ENCODE measurements around the gene MMEL1. TPM values are rescaled to one million over a fixed set of nuclear protein-coding genes. Genes with fewer than 3 reads are reported as not detected.

Gene MMEL1
- polyA plus RNA-seq, 4 donors = 7.6 to 35.4 (median 22.7) TPM

- peaks cover 5 to 83% (median 15%) of the 10 kb centered on the region in 3 donors for H3K36me3 ChIP-seq (ENCODE audit: control insufficient read depth in 3 of 3, insufficient read depth in 2 of 3, low read depth in 1 of 3, low read length in 3 of 3)
- peak overlapping the region in 2 of 3 donors; percentile 90 to 92 for H3K4me3 ChIP-seq (ENCODE audit: low read depth in 1 of 3, low read length in 3 of 3)
- no peak for DNase-seq
- no peak for FAIRE-seq
- no peaks in the 10 kb centered on the region for H3K27me3 ChIP-seq (ENCODE audit: control insufficient read depth in 3 of 3, insufficient read depth in 3 of 3, low read length in 3 of 3)
- 94% methylated on average over 11 to 12 of the region's 12 CpGs for WGBS, 3 donors
- peak overlapping the region in 1 of 3 donors; percentile 99 for H3K27ac ChIP-seq (ENCODE audit: low read depth in 1 of 3, low read length in 2 of 3)
- H3K4me1 ChIP-seq (ENCODE audit: control insufficient read depth in 3 of 3, insufficient read depth in 2 of 3, low read depth in 1 of 3, low read length in 2 of 3) = peaks cover 0 to 80% (median 5%) of the 10 kb centered on the region in 3 donors
- no peaks in the 10 kb centered on the region for H3K9me3 ChIP-seq (ENCODE audit: control insufficient read depth in 2 of 2, insufficient read depth in 1 of 2, low read depth in 1 of 2, low read length in 1 of 2)
Measured at GRCh38 chr1:2558420-2558819, 74.4 kb downstream of the MMEL1 start.

- no peak for FAIRE-seq
- 51 to 74% (median 65%) methylated on average over 28 to 30 of the region's 30 CpGs for WGBS, 3 donors
- H3K4me1 ChIP-seq (ENCODE audit: control insufficient read depth in 3 of 3, insufficient read depth in 2 of 3, low read depth in 1 of 3, low read length in 2 of 3) = peaks cover 0 to 73% (median 5%) of the 10 kb centered on the region in 3 donors
Measured at GRCh38 chr1:2557482-2558400, 75.1 kb downstream of the MMEL1 start.

GRCh38 chr1:2556678-2557481 lies 75.9 kb downstream of the MMEL1 start:
- Histone ChIP-seq H3K27ac (ENCODE audit: low read depth in 1 of 3, low read length in 2 of 3) (peak overlapping the region; percentile 96 to 99 (median 98)), H3K4me1 (ENCODE audit: control insufficient read depth in 3 of 3, insufficient read depth in 2 of 3, low read depth in 1 of 3, low read length in 2 of 3) (peaks cover 0 to 64% (median 5%) of the 10 kb centered on the region in 3 donors), H3K27me3 (ENCODE audit: control insufficient read depth in 3 of 3, insufficient read depth in 3 of 3, low read length in 3 of 3) (no peaks in the 10 kb centered on the region), H3K36me3 (ENCODE audit: control insufficient read depth in 3 of 3, insufficient read depth in 2 of 3, low read depth in 1 of 3, low read length in 3 of 3) (peaks cover 0 to 72% (median 12%) of the 10 kb centered on the region in 3 donors), H3K9me3 (ENCODE audit: control insufficient read depth in 2 of 2, insufficient read depth in 1 of 2, low read depth in 1 of 2, low read length in 1 of 2) (no peaks in the 10 kb centered on the region), H3K4me3 (ENCODE audit: low read depth in 1 of 3, low read length in 3 of 3) (peak overlapping the region; percentile 74 to 92 (median 90))
- DNase-seq (peak; percentile 87 to 93), FAIRE-seq (no peak)
- 1 to 9% (median 5%) methylated on average over 23 to 24 of the region's 24 CpGs for WGBS, 3 donors

More at GRCh38 chr1:2557482-2558400, 75.1 kb downstream of the MMEL1 start:
- H3K4me3 ChIP-seq (ENCODE audit: low read depth in 1 of 3, low read length in 3 of 3) = peak overlapping the region; percentile 74 to 92 (median 90)
- peak in 1 of 2 donors; percentile 87 for DNase-seq
- H3K27ac ChIP-seq (ENCODE audit: low read depth in 1 of 3, low read length in 2 of 3) = peak overlapping the region; percentile 96 to 99 (median 98)
- H3K36me3 ChIP-seq (ENCODE audit: control insufficient read depth in 3 of 3, insufficient read depth in 2 of 3, low read depth in 1 of 3, low read length in 3 of 3) = peaks cover 0 to 76% (median 12%) of the 10 kb centered on the region in 3 donors
- H3K27me3 ChIP-seq (ENCODE audit: control insufficient read depth in 3 of 3, insufficient read depth in 3 of 3, low read length in 3 of 3) = no peaks in the 10 kb centered on the region
- H3K9me3 ChIP-seq (ENCODE audit: control insufficient read depth in 2 of 2, insufficient read depth in 1 of 2, low read depth in 1 of 2, low read length in 1 of 2) = no peaks in the 10 kb centered on the region

GRCh38 chr1:2556277-2556677 lies 76.5 kb downstream of the MMEL1 start, which contains the start of gene TNFRSF14:
TNFRSF14 (plus strand) TSS chr1:2556371; CDS start chr1:2556665, 294 bp downstream.
- Histone ChIP-seq H3K9me3 (ENCODE audit: control insufficient read depth in 2 of 2, insufficient read depth in 1 of 2, low read depth in 1 of 2, low read length in 1 of 2) (no peaks in the 10 kb centered on the region), H3K27ac (ENCODE audit: low read depth in 1 of 3, low read length in 2 of 3) (peak within 1 kb of the TSS; percentile 96 to 99 (median 98)), H3K4me3 (ENCODE audit: low read depth in 1 of 3, low read length in 3 of 3) (peak within 1 kb of the TSS; percentile 74 to 92 (median 90)), H3K36me3 (ENCODE audit: control insufficient read depth in 3 of 3, insufficient read depth in 2 of 3, low read depth in 1 of 3, low read length in 3 of 3) (peaks cover 0 to 70% (median 8%) of the 10 kb centered on the region in 3 donors), H3K27me3 (ENCODE audit: control insufficient read depth in 3 of 3, insufficient read depth in 3 of 3, low read length in 3 of 3) (no peaks in the 10 kb centered on the region), H3K4me1 (ENCODE audit: control insufficient read depth in 3 of 3, insufficient read depth in 2 of 3, low read depth in 1 of 3, low read length in 2 of 3) (peaks cover 0 to 58% (median 5%) of the 10 kb centered on the region in 3 donors)
- DNase-seq = peak; percentile 79 to 87
- no peak for FAIRE-seq
- 0 to 1% (median 1%) methylated on average over 14 to 16 of the region's 16 CpGs for WGBS, 3 donors

- FAIRE-seq = no peak
- Histone ChIP-seq H3K4me1 (ENCODE audit: control insufficient read depth in 3 of 3, insufficient read depth in 2 of 3, low read depth in 1 of 3, low read length in 2 of 3) (peaks cover 0 to 53% (median 5%) of the 10 kb centered on the region in 3 donors), H3K4me3 (ENCODE audit: low read depth in 1 of 3, low read length in 3 of 3) (peak overlapping the region; percentile 74 to 92 (median 90)), H3K36me3 (ENCODE audit: control insufficient read depth in 3 of 3, insufficient read depth in 2 of 3, low read depth in 1 of 3, low read length in 3 of 3) (peaks cover 0 to 68% (median 5%) of the 10 kb centered on the region in 3 donors), H3K9me3 (ENCODE audit: control insufficient read depth in 2 of 2, insufficient read depth in 1 of 2, low read depth in 1 of 2, low read length in 1 of 2) (no peaks in the 10 kb centered on the region), H3K27ac (ENCODE audit: low read depth in 1 of 3, low read length in 2 of 3) (peak overlapping the region; percentile 96 to 99 (median 98)), H3K27me3 (ENCODE audit: control insufficient read depth in 3 of 3, insufficient read depth in 3 of 3, low read length in 3 of 3) (no peaks in the 10 kb centered on the region)
- peak; percentile 90 to 95 for DNase-seq
- 0 to 3% (median 1%) methylated on average over 21 to 26 of the region's 26 CpGs for WGBS, 3 donors
Measured at GRCh38 chr1:2555634-2556276, 77.1 kb downstream of the MMEL1 start.

GRCh38 chr1:2554621-2555387 lies 78.0 kb downstream of the MMEL1 start:
- Histone ChIP-seq H3K9me3 (ENCODE audit: control insufficient read depth in 2 of 2, insufficient read depth in 1 of 2, low read depth in 1 of 2, low read length in 1 of 2) (no peaks in the 10 kb centered on the region), H3K27me3 (ENCODE audit: control insufficient read depth in 3 of 3, insufficient read depth in 3 of 3, low read length in 3 of 3) (no peaks in the 10 kb centered on the region), H3K36me3 (ENCODE audit: control insufficient read depth in 3 of 3, insufficient read depth in 2 of 3, low read depth in 1 of 3, low read length in 3 of 3) (peaks cover 0 to 64% (median 4%) of the 10 kb centered on the region in 3 donors), H3K4me3 (ENCODE audit: low read depth in 1 of 3, low read length in 3 of 3) (peak overlapping the region in 2 of 3 donors; percentile 90 to 92), H3K27ac (ENCODE audit: low read depth in 1 of 3, low read length in 2 of 3) (peak overlapping the region; percentile 96 to 99 (median 98)), H3K4me1 (ENCODE audit: control insufficient read depth in 3 of 3, insufficient read depth in 2 of 3, low read depth in 1 of 3, low read length in 2 of 3) (peaks cover 0 to 44% (median 5%) of the 10 kb centered on the region in 3 donors)
- no peak for FAIRE-seq
- peak; percentile 57 to 77 for DNase-seq
- 21 to 42% (median 32%) methylated on average over 18 to 19 of the region's 19 CpGs for WGBS, 3 donors

GRCh38 chr1:2553871-2554620 lies 78.8 kb downstream of the MMEL1 start:
- no peak for FAIRE-seq
- peaks cover 0 to 63% (median 0%) of the 10 kb centered on the region in 3 donors for H3K36me3 ChIP-seq (ENCODE audit: control insufficient read depth in 3 of 3, insufficient read depth in 2 of 3, low read depth in 1 of 3, low read length in 3 of 3)
- H3K27ac ChIP-seq (ENCODE audit: low read depth in 1 of 3, low read length in 2 of 3) = peak overlapping the region in 1 of 3 donors; percentile 99
- H3K4me3 ChIP-seq (ENCODE audit: low read depth in 1 of 3, low read length in 3 of 3) = peak overlapping the region in 1 of 3 donors; percentile 90
- WGBS, 3 donors = 83 to 90% (median 88%) methylated on average over 30 of the region's 30 CpGs
- H3K27me3 ChIP-seq (ENCODE audit: control insufficient read depth in 3 of 3, insufficient read depth in 3 of 3, low read length in 3 of 3) = no peaks in the 10 kb centered on the region
- no peak for DNase-seq
- peaks cover 0 to 41% (median 3%) of the 10 kb centered on the region in 3 donors for H3K4me1 ChIP-seq (ENCODE audit: control insufficient read depth in 3 of 3, insufficient read depth in 2 of 3, low read depth in 1 of 3, low read length in 2 of 3)
- no peaks in the 10 kb centered on the region for H3K9me3 ChIP-seq (ENCODE audit: control insufficient read depth in 2 of 2, insufficient read depth in 1 of 2, low read depth in 1 of 2, low read length in 1 of 2)
